ENCODE data around the gene ATN1.

ATN1 gene

GRCh38 chr12:6914947-6915788 lies 12.6 kb upstream of the ATN1 start (continued):
- TF ChIP-seq HIC1 (tag by site-specific recombination; IDR thresholded peaks at IDR 0.05) (no peak), ZNF24 (tag by site-specific recombination; IDR thresholded peaks at IDR 0.05) (no peak), ZBTB8A (tag by site-specific recombination; IDR thresholded peaks at IDR 0.05) (no peak), ZNF175 (tag by site-specific recombination; IDR thresholded peaks at IDR 0.05) (no peak), ZNF311 (tag by site-specific recombination; IDR thresholded peaks at IDR 0.05; ENCODE audit: borderline replicate concordance) (no peak), ZNF248 (tag by site-specific recombination; IDR thresholded peaks at IDR 0.05) (no peak), OSR2 (tag by site-specific recombination; IDR thresholded peaks at IDR 0.05) (no peak), ZBTB20 (tag by site-specific recombination; IDR thresholded peaks at IDR 0.05) (peak; percentile 63; the same call in 1 of the 2 replicates), ZNF433 (tag by site-specific recombination; IDR thresholded peaks at IDR 0.05; ENCODE audit: low read depth) (no peak), ZEB2 (tag by site-specific recombination; IDR thresholded peaks at IDR 0.05) (no peak; the same call in 1 of the 2 replicates), ZNF76 (tag by site-specific recombination; IDR thresholded peaks at IDR 0.05; ENCODE audit: borderline replicate concordance, low read depth) (peak; percentile 28; the same call in 1 of the 2 replicates), PRDM1 (tag by site-specific recombination; IDR thresholded peaks at IDR 0.05) (no peak), ZNF785 (tag by site-specific recombination; IDR thresholded peaks at IDR 0.05) (no peak), ZNF837 (tag by site-specific recombination; IDR thresholded peaks at IDR 0.05) (no peak), ZNF174 (tag by site-specific recombination; IDR thresholded peaks at IDR 0.05) (no peak), ZNF146 (tag by site-specific recombination; IDR thresholded peaks at IDR 0.05) (no peak), ZNF292 (tag by site-specific recombination; IDR thresholded peaks at IDR 0.05; ENCODE audit: borderline replicate concordance, low read depth) (no peak), ZNF354C (tag by site-specific recombination; IDR thresholded peaks at IDR 0.05; ENCODE audit: borderline replicate concordance, low read depth) (no peak), BCL11B (tag by site-specific recombination; IDR thresholded peaks at IDR 0.05; ENCODE audit: low read depth) (no peak), ZSCAN16 (tag by site-specific recombination; IDR thresholded peaks at IDR 0.05) (no peak), ZNF2 (tag by site-specific recombination; IDR thresholded peaks at IDR 0.05) (no peak; the same call in 1 of the 2 replicates), ZSCAN30 (tag by site-specific recombination; IDR thresholded peaks at IDR 0.05) (no peak), ZXDB (tag by site-specific recombination; IDR thresholded peaks at IDR 0.05) (no peak), MYNN (tag by site-specific recombination; IDR thresholded peaks at IDR 0.05; ENCODE audit: borderline replicate concordance) (no peak)
- TF ChIP-seq, protein P1, sequence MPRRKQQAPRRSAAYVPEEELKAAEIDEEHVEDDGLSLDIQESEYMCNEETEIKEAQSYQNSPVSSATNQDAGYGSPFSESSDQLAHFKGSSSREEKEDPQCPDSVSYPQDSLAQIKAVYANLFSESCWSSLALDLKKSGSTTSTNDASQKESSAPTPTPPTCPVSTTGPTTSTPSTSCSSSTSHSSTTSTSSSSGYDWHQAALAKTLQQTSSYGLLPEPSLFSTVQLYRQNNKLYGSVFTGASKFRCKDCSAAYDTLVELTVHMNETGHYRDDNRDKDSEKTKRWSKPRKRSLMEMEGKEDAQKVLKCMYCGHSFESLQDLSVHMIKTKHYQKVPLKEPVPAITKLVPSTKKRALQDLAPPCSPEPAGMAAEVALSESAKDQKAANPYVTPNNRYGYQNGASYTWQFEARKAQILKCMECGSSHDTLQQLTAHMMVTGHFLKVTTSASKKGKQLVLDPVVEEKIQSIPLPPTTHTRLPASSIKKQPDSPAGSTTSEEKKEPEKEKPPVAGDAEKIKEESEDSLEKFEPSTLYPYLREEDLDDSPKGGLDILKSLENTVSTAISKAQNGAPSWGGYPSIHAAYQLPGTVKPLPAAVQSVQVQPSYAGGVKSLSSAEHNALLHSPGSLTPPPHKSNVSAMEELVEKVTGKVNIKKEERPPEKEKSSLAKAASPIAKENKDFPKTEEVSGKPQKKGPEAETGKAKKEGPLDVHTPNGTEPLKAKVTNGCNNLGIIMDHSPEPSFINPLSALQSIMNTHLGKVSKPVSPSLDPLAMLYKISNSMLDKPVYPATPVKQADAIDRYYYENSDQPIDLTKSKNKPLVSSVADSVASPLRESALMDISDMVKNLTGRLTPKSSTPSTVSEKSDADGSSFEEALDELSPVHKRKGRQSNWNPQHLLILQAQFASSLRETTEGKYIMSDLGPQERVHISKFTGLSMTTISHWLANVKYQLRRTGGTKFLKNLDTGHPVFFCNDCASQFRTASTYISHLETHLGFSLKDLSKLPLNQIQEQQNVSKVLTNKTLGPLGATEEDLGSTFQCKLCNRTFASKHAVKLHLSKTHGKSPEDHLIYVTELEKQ (tag by site-specific recombination; IDR thresholded peaks at IDR 0.05; ENCODE audit: borderline replicate concordance), result no peak
- TF ChIP-seq, protein P2, sequence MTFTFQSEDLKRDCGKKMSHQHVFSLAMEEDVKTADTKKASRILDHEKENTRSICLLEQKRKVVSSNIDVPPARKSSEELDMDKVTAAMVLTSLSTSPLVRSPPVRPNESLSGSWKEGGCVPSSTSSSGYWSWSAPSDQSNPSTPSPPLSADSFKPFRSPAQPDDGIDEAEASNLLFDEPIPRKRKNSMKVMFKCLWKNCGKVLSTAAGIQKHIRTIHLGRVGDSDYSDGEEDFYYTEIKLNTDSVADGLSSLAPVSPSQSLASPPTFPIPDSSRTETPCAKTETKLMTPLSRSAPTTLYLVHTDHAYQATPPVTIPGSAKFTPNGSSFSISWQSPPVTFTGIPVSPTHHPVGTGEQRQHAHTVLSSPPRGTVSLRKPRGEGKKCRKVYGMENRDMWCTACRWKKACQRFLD (tag by site-specific recombination; IDR thresholded peaks at IDR 0.05), result no peak
- TF ChIP-seq, protein P3, sequence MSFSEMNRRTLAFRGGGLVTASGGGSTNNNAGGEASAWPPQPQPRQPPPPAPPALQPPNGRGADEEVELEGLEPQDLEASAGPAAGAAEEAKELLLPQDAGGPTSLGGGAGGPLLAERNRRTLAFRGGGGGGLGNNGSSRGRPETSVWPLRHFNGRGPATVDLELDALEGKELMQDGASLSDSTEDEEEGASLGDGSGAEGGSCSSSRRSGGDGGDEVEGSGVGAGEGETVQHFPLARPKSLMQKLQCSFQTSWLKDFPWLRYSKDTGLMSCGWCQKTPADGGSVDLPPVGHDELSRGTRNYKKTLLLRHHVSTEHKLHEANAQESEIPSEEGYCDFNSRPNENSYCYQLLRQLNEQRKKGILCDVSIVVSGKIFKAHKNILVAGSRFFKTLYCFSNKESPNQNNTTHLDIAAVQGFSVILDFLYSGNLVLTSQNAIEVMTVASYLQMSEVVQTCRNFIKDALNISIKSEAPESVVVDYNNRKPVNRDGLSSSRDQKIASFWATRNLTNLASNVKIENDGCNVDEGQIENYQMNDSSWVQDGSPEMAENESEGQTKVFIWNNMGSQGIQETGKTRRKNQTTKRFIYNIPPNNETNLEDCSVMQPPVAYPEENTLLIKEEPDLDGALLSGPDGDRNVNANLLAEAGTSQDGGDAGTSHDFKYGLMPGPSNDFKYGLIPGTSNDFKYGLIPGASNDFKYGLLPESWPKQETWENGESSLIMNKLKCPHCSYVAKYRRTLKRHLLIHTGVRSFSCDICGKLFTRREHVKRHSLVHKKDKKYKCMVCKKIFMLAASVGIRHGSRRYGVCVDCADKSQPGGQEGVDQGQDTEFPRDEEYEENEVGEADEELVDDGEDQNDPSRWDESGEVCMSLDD (tag by site-specific recombination; IDR thresholded peaks at IDR 0.05), result no peak
- TF ChIP-seq, protein P4, sequence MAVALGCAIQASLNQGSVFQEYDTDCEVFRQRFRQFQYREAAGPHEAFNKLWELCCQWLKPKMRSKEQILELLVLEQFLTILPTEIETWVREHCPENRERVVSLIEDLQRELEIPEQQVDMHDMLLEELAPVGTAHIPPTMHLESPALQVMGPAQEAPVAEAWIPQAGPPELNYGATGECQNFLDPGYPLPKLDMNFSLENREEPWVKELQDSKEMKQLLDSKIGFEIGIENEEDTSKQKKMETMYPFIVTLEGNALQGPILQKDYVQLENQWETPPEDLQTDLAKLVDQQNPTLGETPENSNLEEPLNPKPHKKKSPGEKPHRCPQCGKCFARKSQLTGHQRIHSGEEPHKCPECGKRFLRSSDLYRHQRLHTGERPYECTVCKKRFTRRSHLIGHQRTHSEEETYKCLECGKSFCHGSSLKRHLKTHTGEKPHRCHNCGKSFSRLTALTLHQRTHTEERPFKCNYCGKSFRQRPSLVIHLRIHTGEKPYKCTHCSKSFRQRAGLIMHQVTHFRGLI (tag by site-specific recombination; IDR thresholded peaks at IDR 0.05), result no peak
